AG04450 (cell line): Measurements from ENCODE around the gene CCDC106. TPM values are rescaled to one million over a fixed set of nuclear protein-coding genes. Genes with fewer than 3 reads are reported as not detected.

Experiments used
- CTCF ChIA-PET: fragments of 300-600, 350-600 bp; formaldehyde crosslinking; extraction: SDS; loops from one replicate; lab custom pipeline; 2022; ENCODE audit warnings: antibody characterized with exemption, inconsistent platforms; lab: Charles Lee
- POLR2A ChIA-PET: fragments of 350-600 bp; formaldehyde crosslinking; extraction: SDS; loops from one replicate; lab custom pipeline; 2021; ENCODE audit warnings: antibody characterized with exemption, inconsistent platforms; lab: Yijun Ruan, JAX
- DNase-seq: peaks from one replicate; pipeline ENCODE4 v3.0.0-alpha.2; 2011; ENCODE audit warnings: low read depth, low spot score
- H3K27ac ChIP-seq: one replicate; pipeline ENCODE4 v1.5.1; 2012; ENCODE audit warnings: low read depth, low read length, control low read depth
- H3K27me3 ChIP-seq: one replicate; pipeline ENCODE4 v1.6.0; 2012; ENCODE audit warnings: low read length; ENCODE audit not compliant: control insufficient read depth, insufficient read depth
- H3K4me3 ChIP-seq: 2 replicates; pipeline ENCODE4 v1.5.1; 2011; ENCODE audit warnings: mild to moderate bottlenecking, low read depth, low read length, control low read depth
- H3K9me3 ChIP-seq: 2 replicates; pipeline ENCODE4 v1.5.1; 2012; ENCODE audit warnings: low read length; ENCODE audit not compliant: control insufficient read depth, insufficient read depth
- polyA plus RNA-seq: library from polyadenylated mRNA; depleted of rRNA; stranded (reverse); fragments of >200 nt; gene quantifications from 2 replicates; pipeline ENCODE4 v1.2.3, GENCODE V29; 2011
- TF ChIP-seq, protein P1 (sequence below): IDR thresholded peaks from 2 replicates; pipeline ENCODE4 v1.5.1; 2011; ENCODE audit warnings: low read depth, low read length, control low read depth, inconsistent platforms

The CCDC106 gene
- polyA plus RNA-seq, 1 experiment, result 6.2 TPM

DNA sequence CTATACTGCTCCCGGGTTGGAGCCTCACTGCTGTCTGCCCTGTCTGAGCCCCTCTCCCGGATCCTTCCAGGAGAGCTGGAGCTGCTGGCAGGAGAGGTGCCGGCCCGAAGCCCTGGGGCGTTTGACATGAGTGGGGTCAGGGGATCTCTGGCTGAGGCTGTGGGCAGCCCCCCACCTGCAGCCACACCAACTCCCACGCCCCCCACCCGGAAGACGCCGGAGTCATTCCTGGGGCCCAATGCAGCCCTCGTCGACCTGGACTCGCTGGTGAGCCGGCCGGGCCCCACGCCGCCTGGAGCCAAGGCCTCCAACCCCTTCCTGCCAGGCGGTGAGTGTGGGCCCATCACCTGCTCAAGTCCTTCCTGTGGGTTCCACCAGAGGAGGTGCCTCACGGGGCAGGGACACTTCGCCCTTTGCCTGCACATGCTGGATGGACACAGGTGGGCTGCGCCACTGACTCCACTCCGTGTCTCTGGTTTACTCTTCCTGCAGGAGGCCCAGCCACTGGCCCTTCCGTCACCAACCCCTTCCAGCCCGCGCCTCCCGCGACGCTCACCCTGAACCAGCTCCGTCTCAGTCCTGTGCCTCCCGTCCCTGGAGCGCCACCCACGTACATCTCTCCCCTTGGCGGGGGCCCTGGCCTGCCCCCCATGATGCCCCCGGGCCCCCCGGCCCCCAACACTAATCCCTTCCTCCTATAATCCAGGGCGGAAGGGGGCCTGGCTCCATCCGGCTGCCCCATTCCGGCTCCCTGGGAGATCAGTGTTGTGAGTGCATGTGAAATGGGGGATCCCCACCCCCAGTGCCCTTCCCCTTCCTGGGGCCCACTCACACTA is 46.9 kb downstream of the CCDC106 start:
- no peak overlapping the region for H3K27ac ChIP-seq
- CTCF ChIA-PET, result no interaction called here
- POLR2A ChIA-PET, result no interaction called here

DNA sequence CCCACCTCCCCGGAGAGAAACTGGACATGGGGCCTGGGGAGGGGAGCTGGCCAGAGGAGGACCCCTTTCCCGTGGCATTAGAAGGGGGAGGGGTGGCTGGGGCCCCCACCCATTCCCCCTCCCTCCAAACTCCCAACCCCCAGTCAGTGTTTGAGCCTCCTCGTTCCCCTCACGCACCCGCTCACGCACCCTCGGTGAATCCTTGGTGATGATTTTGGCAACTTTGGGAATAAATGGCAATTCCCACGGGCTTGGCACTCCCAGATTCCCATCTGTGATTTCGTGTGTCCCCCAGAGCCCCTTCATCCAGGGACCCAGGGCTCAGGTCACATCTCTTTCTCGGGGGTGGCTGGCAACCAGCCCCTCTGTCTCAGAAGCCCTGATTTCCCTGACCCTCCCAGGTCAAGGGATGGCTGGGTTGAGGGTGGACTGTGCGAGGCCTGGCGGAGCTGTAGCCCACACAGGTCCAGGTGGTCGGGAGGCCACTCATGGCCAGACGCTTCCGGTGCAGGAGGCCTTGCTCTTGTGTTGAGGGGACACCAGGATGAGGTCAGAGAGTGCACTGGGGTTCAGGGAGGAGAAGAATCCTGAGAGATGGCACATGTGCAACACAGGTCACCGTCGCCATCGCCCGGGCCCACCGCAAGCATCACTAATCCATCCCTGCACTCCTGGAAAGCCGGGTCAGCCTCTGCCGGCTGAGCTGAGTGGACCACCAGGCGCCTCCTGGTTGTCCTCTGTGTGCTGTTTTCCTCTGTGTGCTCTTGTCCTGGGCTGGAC is 47.7 kb downstream of the CCDC106 start:
- ChIA-PET POLR2A (no interaction called here), CTCF (no interaction called here)
- Histone ChIP-seq H3K4me3 (no peak overlapping the region), H3K27me3 (no peaks in the 10 kb centered on the region), H3K9me3 (no peaks in the 10 kb centered on the region; the same call in 1 of the 2 replicates), H3K27ac (no peak overlapping the region)
- no peak for DNase-seq
- TF ChIP-seq, protein P1, sequence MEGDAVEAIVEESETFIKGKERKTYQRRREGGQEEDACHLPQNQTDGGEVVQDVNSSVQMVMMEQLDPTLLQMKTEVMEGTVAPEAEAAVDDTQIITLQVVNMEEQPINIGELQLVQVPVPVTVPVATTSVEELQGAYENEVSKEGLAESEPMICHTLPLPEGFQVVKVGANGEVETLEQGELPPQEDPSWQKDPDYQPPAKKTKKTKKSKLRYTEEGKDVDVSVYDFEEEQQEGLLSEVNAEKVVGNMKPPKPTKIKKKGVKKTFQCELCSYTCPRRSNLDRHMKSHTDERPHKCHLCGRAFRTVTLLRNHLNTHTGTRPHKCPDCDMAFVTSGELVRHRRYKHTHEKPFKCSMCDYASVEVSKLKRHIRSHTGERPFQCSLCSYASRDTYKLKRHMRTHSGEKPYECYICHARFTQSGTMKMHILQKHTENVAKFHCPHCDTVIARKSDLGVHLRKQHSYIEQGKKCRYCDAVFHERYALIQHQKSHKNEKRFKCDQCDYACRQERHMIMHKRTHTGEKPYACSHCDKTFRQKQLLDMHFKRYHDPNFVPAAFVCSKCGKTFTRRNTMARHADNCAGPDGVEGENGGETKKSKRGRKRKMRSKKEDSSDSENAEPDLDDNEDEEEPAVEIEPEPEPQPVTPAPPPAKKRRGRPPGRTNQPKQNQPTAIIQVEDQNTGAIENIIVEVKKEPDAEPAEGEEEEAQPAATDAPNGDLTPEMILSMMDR, result no peak

More for the DNA sequence above, 46.9 kb downstream of the CCDC106 start:
- Histone ChIP-seq H3K27me3 (no peaks in the 10 kb centered on the region), H3K9me3 (no peaks in the 10 kb centered on the region; the same call in 1 of the 2 replicates), H3K4me3 (no peak overlapping the region)
- TF ChIP-seq, protein P1, result no peak
- no peak for DNase-seq

DNA sequence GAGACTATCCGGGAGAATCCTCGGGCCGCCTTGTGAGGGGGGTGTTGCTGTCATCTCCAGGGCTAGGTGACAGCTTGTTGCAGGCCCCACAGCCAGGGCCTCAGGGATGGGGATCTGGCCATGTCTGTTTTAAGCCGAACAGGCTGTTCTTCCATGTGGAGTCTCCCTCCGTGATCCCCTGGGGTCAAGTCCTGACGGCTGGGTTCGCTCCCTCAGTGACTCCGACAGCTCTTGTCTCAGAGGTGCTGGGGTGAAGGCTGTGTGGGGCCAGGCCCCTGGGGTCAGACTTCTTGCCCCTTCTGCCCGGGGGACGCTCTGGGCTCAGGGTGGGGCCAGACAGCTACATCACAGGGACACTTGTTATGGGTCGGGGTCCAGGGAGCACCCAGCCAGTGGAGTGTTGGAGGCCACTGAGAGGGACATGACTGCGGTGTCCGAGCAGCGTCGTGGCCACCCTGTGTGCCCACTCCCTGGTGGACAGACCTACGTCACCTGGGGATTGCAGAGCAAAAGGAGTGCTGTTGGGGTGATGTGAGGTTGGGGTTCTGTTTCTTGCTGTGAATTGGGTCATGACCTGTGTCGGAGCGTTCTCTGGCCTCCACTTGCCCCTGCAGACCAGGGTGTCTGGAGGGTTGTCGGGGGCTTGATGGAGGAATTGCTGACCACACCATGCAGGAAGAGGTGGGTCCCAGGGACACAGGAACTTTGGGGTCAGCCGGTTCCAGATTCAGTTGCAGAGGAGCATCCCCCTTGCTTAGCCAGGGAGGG is 48.5 kb downstream of the CCDC106 start:
- ChIA-PET POLR2A (no interaction called here), CTCF (no interaction called here)
- no peak overlapping the region for H3K4me3 ChIP-seq
- H3K9me3 ChIP-seq, result no peaks in the 10 kb centered on the region; the same call in 1 of the 2 replicates
- no peak overlapping the region for H3K27ac ChIP-seq
- no peak for DNase-seq
- H3K27me3 ChIP-seq, result no peaks in the 10 kb centered on the region
- TF ChIP-seq, protein P1, result no peak

DNA sequence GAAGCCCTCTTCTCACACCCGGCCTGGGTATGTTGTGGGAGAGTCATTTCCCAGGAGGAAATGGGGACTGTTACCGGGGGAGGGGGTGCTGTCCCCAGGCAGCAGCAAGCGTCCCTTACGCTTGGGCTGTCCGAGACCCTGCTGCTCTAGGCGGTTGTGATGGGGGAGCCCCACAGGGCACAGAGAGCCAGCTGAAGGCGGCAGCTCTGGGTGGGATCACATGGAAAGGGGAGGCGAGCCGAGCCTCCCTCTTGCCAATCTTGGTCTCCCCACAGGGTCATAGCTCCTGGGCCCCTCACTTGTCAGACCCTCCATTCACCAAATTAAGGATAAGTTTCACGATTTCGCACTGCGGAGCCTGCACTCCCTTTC is 49.0 kb downstream of the CCDC106 start:
- H3K27ac ChIP-seq, result no peak overlapping the region
- no peaks in the 10 kb centered on the region for H3K27me3 ChIP-seq
- TF ChIP-seq, protein P1, result no peak
- CTCF ChIA-PET, result no interaction called here
- no peak overlapping the region for H3K4me3 ChIP-seq
- POLR2A ChIA-PET, result no interaction called here
- no peaks in the 10 kb centered on the region; the same call in 1 of the 2 replicates for H3K9me3 ChIP-seq
- no peak for DNase-seq
